Dermis blood vessel endothelial cell (primary cell): Measurements from ENCODE around the gene UBE3D. TPM values are rescaled to one million over a fixed set of nuclear protein-coding genes. Genes with fewer than 3 reads are reported as not detected.
A peak's percentile ranks its signal among the peaks of the same experiment; 100 is the strongest.
"Not testable (repeated sequence)": the region's sequence is repeated elsewhere in the genome, so short reads cannot be mapped to it uniquely, and the experiment has no call there.

Source experiments
- DNase-seq: peaks from one replicate; pipeline ENCODE4 v3.0.0; 2010
- total RNA-seq: library from RNA; depleted of rRNA; stranded (reverse); fragments of >200 nt; gene quantifications from 2 replicates; pipeline ENCODE4 v1.2.3, GENCODE V29; 2014

The UBE3D gene
- total RNA-seq, 1 donor from 2014 or later: 5.8 TPM

- DNase-seq: no peak
Observed at GRCh38 chr6:82867946-82868345, 197.7 kb downstream of the UBE3D start.

GRCh38 chr6:82866446-82866845 is 199.2 kb downstream of the UBE3D start:
- peak; percentile 15 for DNase-seq

- no peak for DNase-seq
Observed at GRCh38 chr6:82865461-82865860, 200.2 kb downstream of the UBE3D start.

DNA sequence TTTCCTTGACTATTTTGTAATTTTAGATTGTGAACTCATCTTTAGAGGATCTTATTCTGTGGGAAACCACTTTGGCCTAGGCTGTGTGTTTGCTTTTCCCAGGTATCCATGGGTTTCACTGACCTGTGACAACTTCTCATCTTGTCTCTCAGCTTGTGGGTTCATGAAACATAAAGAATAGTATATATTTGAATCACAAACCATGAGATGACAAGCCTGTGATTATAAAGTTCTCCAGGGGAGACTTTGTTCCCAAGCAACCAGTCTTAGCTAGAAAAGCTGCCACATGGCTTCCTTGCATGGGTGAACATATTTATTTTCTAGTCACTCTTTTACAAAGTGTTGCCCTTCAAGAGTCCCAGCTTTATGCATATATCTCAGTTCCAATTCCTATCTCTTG is 201.9 kb downstream of the UBE3D start:
- DNase-seq: no peak

GRCh38 chr6:82862543-82862942 is 203.1 kb downstream of the UBE3D start:
- DNase-seq: peak; percentile 49

DNA sequence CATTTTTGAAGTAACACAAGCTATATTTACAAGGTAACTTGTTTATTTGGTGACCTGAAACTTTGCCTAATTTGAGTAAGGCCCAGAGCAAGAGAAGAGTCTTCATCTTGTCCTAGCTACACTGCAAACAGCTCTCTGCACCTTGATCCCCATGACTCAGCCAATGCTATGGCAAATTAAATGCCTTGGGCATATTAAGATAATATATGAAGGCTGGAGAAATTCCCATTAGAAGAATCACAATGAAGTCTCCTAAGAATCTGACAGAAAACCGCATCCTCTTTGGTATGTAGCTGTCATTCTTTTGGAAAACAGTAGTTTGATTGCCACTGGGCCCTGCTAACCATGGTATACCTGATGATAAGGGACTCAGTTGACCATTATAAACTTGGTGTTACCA is 204.5 kb downstream of the UBE3D start:
- DNase-seq: no peak

DNA sequence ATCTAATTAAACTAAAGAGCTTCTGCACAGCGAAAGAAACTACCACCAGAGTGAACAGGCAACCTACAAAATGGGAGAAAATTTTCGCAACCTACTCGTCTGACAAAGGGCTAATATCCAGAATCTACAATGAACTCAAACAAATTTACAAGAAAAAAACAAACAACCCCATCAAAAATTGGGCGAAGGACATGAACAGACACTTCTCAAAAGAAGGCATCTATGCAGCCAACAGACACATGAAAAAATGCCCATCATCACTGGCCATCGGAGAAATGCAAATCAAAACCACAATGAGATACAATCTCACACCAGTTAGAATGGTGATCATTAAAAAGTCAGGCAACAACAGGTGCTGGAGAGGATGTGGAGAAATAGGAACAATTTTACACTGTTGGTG is 209.6 kb downstream of the UBE3D start:
- not testable (repeated sequence) for DNase-seq

DNA sequence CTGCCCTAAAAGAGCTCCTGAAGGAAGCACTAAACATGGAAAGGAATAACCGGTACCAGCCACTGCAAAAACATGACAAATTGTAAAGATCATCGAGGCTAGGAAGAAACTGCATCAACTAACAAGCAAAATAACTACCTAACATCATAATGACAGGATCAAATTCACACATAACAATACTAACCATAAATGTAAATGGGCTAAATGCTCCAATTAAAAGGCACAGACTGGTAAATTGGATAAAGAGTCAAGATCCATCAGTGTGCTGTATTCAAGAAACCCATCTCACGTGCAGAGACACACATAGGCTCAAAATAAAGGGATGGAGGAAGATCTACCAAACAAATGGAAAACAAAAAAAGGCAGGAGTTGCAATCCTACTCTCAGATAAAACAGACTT is 212.7 kb downstream of the UBE3D start:
- DNase-seq: not testable (repeated sequence)

GRCh38 chr6:82843291-82843885 is 222.3 kb downstream of the UBE3D start:
- DNase-seq: no peak

DNA sequence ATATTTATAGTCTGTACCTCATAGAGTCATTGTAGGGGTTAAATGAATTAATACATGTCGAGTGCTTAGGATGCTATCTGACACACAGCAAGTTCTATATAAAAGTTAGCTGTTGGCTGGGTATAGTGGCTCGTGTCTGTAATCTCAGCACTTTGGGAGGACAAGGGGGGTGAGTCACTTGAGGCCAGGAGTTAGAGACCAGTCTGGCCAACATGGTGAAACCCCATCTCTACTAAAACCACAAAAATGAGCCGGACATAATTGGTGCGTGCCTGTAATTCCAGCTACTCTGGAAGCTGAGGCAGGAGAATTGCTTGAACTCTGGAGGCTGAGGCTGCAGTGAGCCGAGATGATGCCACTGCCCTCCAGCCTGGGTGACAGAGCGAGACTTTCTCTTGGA is 222.9 kb downstream of the UBE3D start:
- no peak for DNase-seq

Other genes with a start within 250 kb of the UBE3D start
- gene DOP1A, start 1.8 kb upstream of the UBE3D start, total RNA-seq: 22.3 and 33.5 TPM in 2 replicates
- gene PGM3, start 127.4 kb upstream of the UBE3D start, total RNA-seq: 61.2 and 80.2 TPM in 2 replicates
- 3.3 and 4.4 TPM in 2 replicates for gene RWDD2A, start 127.5 kb upstream of the UBE3D start, total RNA-seq